Chondrocyte (in vitro differentiated cells): Measurements from ENCODE around the gene TMEM127. TPM values are rescaled to one million over a fixed set of nuclear protein-coding genes. Genes with fewer than 3 reads are reported as not detected.

Experiments used
- DNase-seq: peaks from one replicate; pipeline ENCODE4 v3.0.0; 2021; ENCODE audit warnings: mixed read lengths, low spot score
- H3K27ac Mint-ChIP-seq: one replicate; pipeline ENCODE4 v1.8.0; 2021; ENCODE audit warnings: mild to moderate bottlenecking, moderate library complexity, mixed read lengths; ENCODE audit not compliant: unreplicated experiment
- H3K27me3 Mint-ChIP-seq: 2 replicates; pipeline ENCODE4 v1.8.0; 2021; ENCODE audit warnings: low read depth, mixed read lengths
- H3K36me3 Mint-ChIP-seq: 2 replicates; pipeline ENCODE4 v1.8.0; 2021; ENCODE audit warnings: low read depth, mixed read lengths
- H3K4me1 Mint-ChIP-seq: 2 replicates; pipeline ENCODE4 v1.8.0; 2021; ENCODE audit warnings: low read depth, mild to moderate bottlenecking, mixed read lengths
- H3K4me3 Mint-ChIP-seq: one replicate; pipeline ENCODE4 v1.8.0; 2021; ENCODE audit warnings: mild to moderate bottlenecking, moderate library complexity, mixed read lengths; ENCODE audit not compliant: unreplicated experiment
- H3K9me3 Mint-ChIP-seq: 2 replicates; pipeline ENCODE4 v1.8.0; 2021; ENCODE audit warnings: low read depth, mixed read lengths
- CTCF ChIP-seq: fragments of 200-600 bp; sonication (generic); IDR thresholded peaks from 2 replicates; pipeline ENCODE4 v1.5.0; 2021; ENCODE audit warnings: antibody characterized with exemption, mild to moderate bottlenecking, moderate library complexity
- total RNA-seq: library from RNA; stranded (reverse); gene quantifications from 3 replicates; pipeline ENCODE4 v1.2.1, GENCODE V29; 2021

TMEM127 gene
- total RNA-seq, 1 donor from 2014 or later, result 54.4 TPM

- Mint-ChIP-seq H3K4me3 (peak overlapping the region; percentile 86), H3K9me3 (no peaks in the 10 kb centered on the region), H3K4me1 (peaks cover 73% of the 10 kb centered on the region), H3K36me3 (no peaks in the 10 kb centered on the region), H3K27me3 (no peaks in the 10 kb centered on the region), H3K27ac (peak overlapping the region; percentile 91)
- no peak for TF ChIP-seq CTCF
- DNase-seq, result no peak
Measured at GRCh38 chr2:96204836-96205624, 60.8 kb downstream of the TMEM127 start.

GRCh38 chr2:96203130-96204028, 62.4 kb downstream of the TMEM127 start:
- H3K9me3 Mint-ChIP-seq, result no peaks in the 10 kb centered on the region
- peak overlapping the region; percentile 91 for H3K27ac Mint-ChIP-seq
- no peaks in the 10 kb centered on the region for H3K36me3 Mint-ChIP-seq
- no peak overlapping the region for H3K4me3 Mint-ChIP-seq
- peaks cover 76% of the 10 kb centered on the region for H3K4me1 Mint-ChIP-seq
- TF ChIP-seq CTCF, result no peak
- no peak for DNase-seq
- H3K27me3 Mint-ChIP-seq, result no peaks in the 10 kb centered on the region

GRCh38 chr2:96202152-96202854, 63.5 kb downstream of the TMEM127 start:
- no peak for TF ChIP-seq CTCF
- no peak overlapping the region for H3K4me3 Mint-ChIP-seq
- H3K4me1 Mint-ChIP-seq, result peaks cover 76% of the 10 kb centered on the region
- H3K27ac Mint-ChIP-seq, result no peak overlapping the region
- no peaks in the 10 kb centered on the region for H3K36me3 Mint-ChIP-seq
- no peaks in the 10 kb centered on the region for H3K9me3 Mint-ChIP-seq
- no peak for DNase-seq
- H3K27me3 Mint-ChIP-seq, result no peaks in the 10 kb centered on the region

GRCh38 chr2:96201338-96201737, 64.5 kb downstream of the TMEM127 start:
- no peaks in the 10 kb centered on the region for H3K36me3 Mint-ChIP-seq
- no peaks in the 10 kb centered on the region for H3K9me3 Mint-ChIP-seq
- no peak overlapping the region for H3K4me3 Mint-ChIP-seq
- DNase-seq, result no peak
- H3K27me3 Mint-ChIP-seq, result no peaks in the 10 kb centered on the region
- H3K4me1 Mint-ChIP-seq, result peaks cover 68% of the 10 kb centered on the region
- no peak for TF ChIP-seq CTCF
- no peak overlapping the region for H3K27ac Mint-ChIP-seq

GRCh38 chr2:96198921-96199320, 66.9 kb downstream of the TMEM127 start:
- no peak for TF ChIP-seq CTCF
- Mint-ChIP-seq H3K27ac (no peak overlapping the region), H3K4me3 (no peak overlapping the region), H3K36me3 (peaks cover 5% of the 10 kb centered on the region), H3K4me1 (peaks cover 51% of the 10 kb centered on the region), H3K27me3 (no peaks in the 10 kb centered on the region), H3K9me3 (no peaks in the 10 kb centered on the region)
- DNase-seq, result no peak
